Ovary (tissue), 9 donors: ENCODE results near the gene TMUB1. TPM values are rescaled to one million over a fixed set of nuclear protein-coding genes. Genes with fewer than 3 reads are reported as not detected.

Experiments
- DNase-seq, 5 donors: peaks; one replicate each; pipeline ENCODE4 v3.0.0-alpha.2; 2019 to 2020
- H3K27ac ChIP-seq, 2 donors: fragments of 200-600 bp; one replicate each; pipeline versions ENCODE4 v1.5.1 to v1.8.0; 2019 to 2022
- H3K27me3 ChIP-seq: fragments of 200-600 bp; one replicate; pipeline ENCODE4 v1.8.0; 2022
- H3K36me3 ChIP-seq: fragments of 200-600 bp; sonication (generic); one replicate; pipeline ENCODE4 v1.5.1; 2019
- H3K4me1 ChIP-seq: one replicate; pipeline ENCODE4 v1.8.1; 2013; ENCODE audit warnings: mild to moderate bottlenecking, moderate library complexity; ENCODE audit not compliant: insufficient read depth
- H3K4me3 ChIP-seq: fragments of 200-600 bp; sonication (generic); one replicate; pipeline ENCODE4 v1.5.1; 2017
- H3K9me3 ChIP-seq, 2 donors: fragments of 200-600 bp in 1 of 2; sonication (generic) in 1 of 2; one replicate each; pipeline versions ENCODE4 v1.5.1 to v1.8.1; 2013 to 2019; ENCODE audit warnings: mild to moderate bottlenecking in 1 of 2, moderate library complexity in 1 of 2
- CTCF ChIP-seq, 3 donors: fragments of 450-650 bp in 2 of 3; fragments of 200-600 bp in 1 of 3; IDR thresholded peaks; one replicate each; pipeline versions ENCODE4 v1.5.1 to v1.8.0; 2016 to 2022; ENCODE audit warnings: antibody characterized with exemption in 3 of 3, mild to moderate bottlenecking in 1 of 3
- EP300 ChIP-seq: sonication (generic); formaldehyde crosslinking; IDR thresholded peaks from one replicate; pipeline ENCODE4 v1.6.1; 2017; ENCODE audit warnings: antibody characterized with exemption
- POLR2A ChIP-seq: fragments of 450-650 bp; IDR thresholded peaks from one replicate; pipeline ENCODE4 v1.6.1; 2017; ENCODE audit warnings: antibody characterized with exemption, mild to moderate bottlenecking, moderate library complexity
- WGBS, 3 donors: extraction: QIAGEN DNeasy Blood & Tissue Kit in 1 of 3; methylation state at CpG; one replicate each; pipeline versions ENCODE4 v1.1.5 to v1.1.7; 2013 to 2017; 5-methylcytosine and 5-hydroxymethylcytosine counted together
- intact Hi-C, 4 donors: fragments of 100-400 bp; cut with DNase I; formaldehyde crosslinking; loops; one replicate each; pipeline versions ENCODE4 v1.11.0 to v1.15.1; 2022 to 2023
- polyA plus RNA-seq, 2 donors: library from polyadenylated mRNA; stranded (reverse); fragments of 200-250 nt in 1 of 2; fragments of 350-450 nt in 1 of 2; fragmentation: Illumina TruSeq in 1 of 2; extraction: RNeasy Lipid Tissue Mini Kit (QIAGEN cat#74804) in 1 of 2; gene quantifications; one replicate each; pipeline ENCODE4 v1.2.3, GENCODE V29; 2013 to 2014
- total RNA-seq, 7 donors: library from RNA; depleted of rRNA in 2 of 7; stranded (reverse); fragments of >200 nt in 2 of 7; fragmentation: NEBNext Ultra II Directional in 3 of 7; extraction: Animal tissue kit (Norgen Biotek cat#: 25700) in 3 of 7; gene quantifications; one replicate each; pipeline versions ENCODE4 v1.1.0 to v1.2.4, GENCODE V29; 2016 to 2023
- donor health status: DM: no; HTN: no; CAD: no; lungs with moderate emphysema.
- donor health status: DM: no; HTN: no; CAD: no.
- donor health status: Bipolar disorder and iron deficiency.
- donor health status: DM: yes; HTN: yes; CAD: no.
- donor health status: DM: no; HTN: no; CAD: no.
- donor health status: DM: yes; HTN: yes; CAD: no.

The TMUB1 gene
- total and polyA plus RNA-seq, 9 donors, result 1.9 to 40.3 (median 28.8) TPM

- intact Hi-C loops, result loop anchor here in 2 of 4 donors (10.0 kb wide), 1 partner anchor 102 kb away; no protein-coding TSS in a partner anchor
- no peak overlapping the region for H3K4me3 ChIP-seq
- no peaks in the 10 kb centered on the region for H3K9me3 ChIP-seq
- DNase-seq, result no peak
- H3K27me3 ChIP-seq, result no peaks in the 10 kb centered on the region
- TF ChIP-seq POLR2A, result no peak
- no peak for TF ChIP-seq EP300
- no peak for TF ChIP-seq CTCF (IDR thresholded peaks at IDR 0.05)
- WGBS, 3 donors, result 91 to 92% (median 92%) methylated on average over 27 of the region's 27 CpGs
- H3K36me3 ChIP-seq, result no peaks in the 10 kb centered on the region
- peaks cover 3% of the 10 kb centered on the region for H3K4me1 ChIP-seq
- H3K27ac ChIP-seq, result no peak overlapping the region
These were observed 33.5 kb upstream of the TMUB1 start for GRCh38 chr7:151116603-151117440.

GRCh38 chr7:151115836-151116418 lies 32.6 kb upstream of the TMUB1 start:
- no peak overlapping the region for H3K27ac ChIP-seq
- no peaks in the 10 kb centered on the region for H3K36me3 ChIP-seq
- no peaks in the 10 kb centered on the region for H3K27me3 ChIP-seq
- no peaks in the 10 kb centered on the region for H3K9me3 ChIP-seq
- DNase-seq, result no peak
- intact Hi-C loops, result loop anchor here in 2 of 4 donors (10.0 kb wide), 1 partner anchor 101 kb away; no protein-coding TSS in a partner anchor
- peaks cover 3% of the 10 kb centered on the region for H3K4me1 ChIP-seq
- 84 to 87% (median 85%) methylated on average over 14 of the region's 14 CpGs for WGBS, 3 donors
- TF ChIP-seq POLR2A, result no peak
- no peak for TF ChIP-seq CTCF (IDR thresholded peaks at IDR 0.05)
- no peak for TF ChIP-seq EP300
- no peak overlapping the region for H3K4me3 ChIP-seq

- 10 to 22% (median 14%) methylated on average over 42 to 114 of the region's 114 CpGs for WGBS, 3 donors
- Histone ChIP-seq H3K36me3 (no peaks in the 10 kb centered on the region), H3K9me3 (no peaks in the 10 kb centered on the region), H3K27me3 (no peaks in the 10 kb centered on the region), H3K27ac (no peak overlapping the region), H3K4me1 (peaks cover 3% of the 10 kb centered on the region), H3K4me3 (no peak overlapping the region)
- TF ChIP-seq EP300 (no peak), POLR2A (no peak), CTCF (IDR thresholded peaks at IDR 0.05) (no peak)
- DNase-seq, result no peak
- intact Hi-C loops, result loop anchor here in 2 of 4 donors (10.0 kb wide), 1 partner anchor 100 kb away; no protein-coding TSS in a partner anchor
These were observed 32.0 kb upstream of the TMUB1 start for GRCh38 chr7:151115121-151115835.
